Vagina (tissue), 2 donors: ENCODE measurements around the gene YPEL1.

Experiments used
- POLR2AphosphoS5 ChIP-seq, 2 donors: sonication (generic); formaldehyde crosslinking; IDR thresholded peaks; one replicate each; pipeline ENCODE4 v1.9.0; 2017; ENCODE audit warnings: antibody characterized with exemption in 2 of 2, mild to moderate bottlenecking in 2 of 2, low read depth in 1 of 2; ENCODE audit not compliant: insufficient read depth in 1 of 2
- TF ChIP-seq, protein P1 (sequence below), 3 experiments: fragments of 450-650 bp in 2 of 3; fragments of 200-600 bp in 1 of 3; sonication (generic) in 1 of 3; IDR thresholded peaks; one replicate each; pipeline ENCODE4 v1.5.1; 2017 to 2019; ENCODE audit warnings: antibody characterized with exemption in 3 of 3, mild to moderate bottlenecking in 2 of 3, moderate library complexity in 2 of 3

DNA sequence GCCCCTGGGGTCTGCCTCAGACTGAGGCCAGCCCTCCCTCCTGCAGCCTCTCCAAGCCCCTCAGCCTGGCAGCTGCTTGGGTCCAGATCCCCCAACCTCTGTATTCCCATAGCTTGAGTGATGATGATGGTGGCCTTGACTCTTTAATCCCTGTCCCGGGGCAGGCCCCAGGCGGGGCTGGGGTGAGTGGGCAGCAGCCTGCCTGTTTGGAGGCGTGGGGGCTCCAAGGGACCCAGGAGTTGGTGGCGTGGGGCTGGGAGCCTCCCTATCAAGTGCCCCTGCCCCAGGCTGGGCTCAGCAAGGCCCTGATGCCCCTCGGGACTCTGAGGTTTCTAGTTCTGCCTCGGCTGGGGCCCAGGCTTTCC lies 47.3 kb downstream of the YPEL1 start:
- TF ChIP-seq, protein P1, sequence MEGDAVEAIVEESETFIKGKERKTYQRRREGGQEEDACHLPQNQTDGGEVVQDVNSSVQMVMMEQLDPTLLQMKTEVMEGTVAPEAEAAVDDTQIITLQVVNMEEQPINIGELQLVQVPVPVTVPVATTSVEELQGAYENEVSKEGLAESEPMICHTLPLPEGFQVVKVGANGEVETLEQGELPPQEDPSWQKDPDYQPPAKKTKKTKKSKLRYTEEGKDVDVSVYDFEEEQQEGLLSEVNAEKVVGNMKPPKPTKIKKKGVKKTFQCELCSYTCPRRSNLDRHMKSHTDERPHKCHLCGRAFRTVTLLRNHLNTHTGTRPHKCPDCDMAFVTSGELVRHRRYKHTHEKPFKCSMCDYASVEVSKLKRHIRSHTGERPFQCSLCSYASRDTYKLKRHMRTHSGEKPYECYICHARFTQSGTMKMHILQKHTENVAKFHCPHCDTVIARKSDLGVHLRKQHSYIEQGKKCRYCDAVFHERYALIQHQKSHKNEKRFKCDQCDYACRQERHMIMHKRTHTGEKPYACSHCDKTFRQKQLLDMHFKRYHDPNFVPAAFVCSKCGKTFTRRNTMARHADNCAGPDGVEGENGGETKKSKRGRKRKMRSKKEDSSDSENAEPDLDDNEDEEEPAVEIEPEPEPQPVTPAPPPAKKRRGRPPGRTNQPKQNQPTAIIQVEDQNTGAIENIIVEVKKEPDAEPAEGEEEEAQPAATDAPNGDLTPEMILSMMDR (IDR thresholded peaks at IDR 0.05): no peak
- no peak for TF ChIP-seq POLR2AphosphoS5 (IDR thresholded peaks at IDR 0.05; ENCODE audit: insufficient read depth in 1 of 2, low read depth in 1 of 2)
